ENCODE results near the gene ST3GAL4. TPM values are rescaled to one million over a fixed set of nuclear protein-coding genes. Genes with fewer than 3 reads are reported as not detected.

ST3GAL4 gene
- total RNA-seq, 1 experiment from 2014 or later, result 17.3 TPM

DNA sequence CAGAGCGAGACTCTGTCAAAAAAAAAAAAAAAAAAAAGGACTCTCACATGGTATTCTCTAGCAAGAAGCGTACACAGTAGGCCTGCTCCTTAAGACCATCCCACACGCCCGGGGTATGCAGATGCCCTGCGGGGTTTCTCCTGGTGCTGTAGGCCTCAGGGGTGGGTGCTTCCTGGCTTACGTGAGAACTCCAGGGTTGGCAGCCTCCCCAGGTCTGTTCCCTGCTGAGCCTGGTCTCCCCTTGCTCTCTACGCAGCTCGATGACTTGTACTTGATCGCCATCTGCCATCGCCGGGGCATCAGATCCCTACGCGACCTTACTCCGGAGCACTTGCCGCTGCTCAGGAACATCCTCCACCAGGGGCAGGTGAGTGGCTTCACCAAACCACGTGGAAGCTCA, 12.4 kb upstream of the ST3GAL4 start:
- ChIA-PET POLR2A (interaction anchor here (0.7 kb wide), 1 partner anchor 440 kb away, joined by 6 read pairs; the partner anchor contains the start of gene PUS3), CTCF (no interaction called here)
- Mint-ChIP-seq H3K27me3 (ENCODE audit: low read depth) (no peaks in the 10 kb centered on the region), H3K9me3 (no peaks in the 10 kb centered on the region), H3K4me3 (no peak overlapping the region), H3K36me3 (peaks cover 19% of the 10 kb centered on the region), H3K27ac (no peak overlapping the region), H3K4me1 (peaks cover 37% of the 10 kb centered on the region)
- DNase-seq (ENCODE audit: low spot score), result no peak
- TF ChIP-seq ESRRA (CRISPR knock-in tag; IDR thresholded peaks at IDR 0.05; ENCODE audit: borderline replicate concordance), result no peak
- TF ChIP-seq, protein P1, sequence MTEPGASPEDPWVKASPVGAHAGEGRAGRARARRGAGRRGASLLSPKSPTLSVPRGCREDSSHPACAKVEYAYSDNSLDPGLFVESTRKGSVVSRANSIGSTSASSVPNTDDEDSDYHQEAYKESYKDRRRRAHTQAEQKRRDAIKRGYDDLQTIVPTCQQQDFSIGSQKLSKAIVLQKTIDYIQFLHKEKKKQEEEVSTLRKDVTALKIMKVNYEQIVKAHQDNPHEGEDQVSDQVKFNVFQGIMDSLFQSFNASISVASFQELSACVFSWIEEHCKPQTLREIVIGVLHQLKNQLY (CRISPR knock-in tag; IDR thresholded peaks at IDR 0.05), result no peak
- TF ChIP-seq, protein P2, sequence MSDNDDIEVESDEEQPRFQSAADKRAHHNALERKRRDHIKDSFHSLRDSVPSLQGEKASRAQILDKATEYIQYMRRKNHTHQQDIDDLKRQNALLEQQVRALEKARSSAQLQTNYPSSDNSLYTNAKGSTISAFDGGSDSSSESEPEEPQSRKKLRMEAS (CRISPR knock-in tag; IDR thresholded peaks at IDR 0.05), result no peak
- TF ChIP-seq SP1 (CRISPR knock-in tag; conservative IDR thresholded peaks at IDR 0.05), result no peak
- no peak for TF ChIP-seq ZNF396 (CRISPR knock-in tag; IDR thresholded peaks at IDR 0.05; ENCODE audit: borderline replicate concordance)
- TF ChIP-seq, protein P3, sequence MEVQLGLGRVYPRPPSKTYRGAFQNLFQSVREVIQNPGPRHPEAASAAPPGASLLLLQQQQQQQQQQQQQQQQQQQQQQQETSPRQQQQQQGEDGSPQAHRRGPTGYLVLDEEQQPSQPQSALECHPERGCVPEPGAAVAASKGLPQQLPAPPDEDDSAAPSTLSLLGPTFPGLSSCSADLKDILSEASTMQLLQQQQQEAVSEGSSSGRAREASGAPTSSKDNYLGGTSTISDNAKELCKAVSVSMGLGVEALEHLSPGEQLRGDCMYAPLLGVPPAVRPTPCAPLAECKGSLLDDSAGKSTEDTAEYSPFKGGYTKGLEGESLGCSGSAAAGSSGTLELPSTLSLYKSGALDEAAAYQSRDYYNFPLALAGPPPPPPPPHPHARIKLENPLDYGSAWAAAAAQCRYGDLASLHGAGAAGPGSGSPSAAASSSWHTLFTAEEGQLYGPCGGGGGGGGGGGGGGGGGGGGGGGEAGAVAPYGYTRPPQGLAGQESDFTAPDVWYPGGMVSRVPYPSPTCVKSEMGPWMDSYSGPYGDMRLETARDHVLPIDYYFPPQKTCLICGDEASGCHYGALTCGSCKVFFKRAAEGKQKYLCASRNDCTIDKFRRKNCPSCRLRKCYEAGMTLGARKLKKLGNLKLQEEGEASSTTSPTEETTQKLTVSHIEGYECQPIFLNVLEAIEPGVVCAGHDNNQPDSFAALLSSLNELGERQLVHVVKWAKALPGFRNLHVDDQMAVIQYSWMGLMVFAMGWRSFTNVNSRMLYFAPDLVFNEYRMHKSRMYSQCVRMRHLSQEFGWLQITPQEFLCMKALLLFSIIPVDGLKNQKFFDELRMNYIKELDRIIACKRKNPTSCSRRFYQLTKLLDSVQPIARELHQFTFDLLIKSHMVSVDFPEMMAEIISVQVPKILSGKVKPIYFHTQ (CRISPR knock-in tag; IDR thresholded peaks at IDR 0.05), result no peak
- TF ChIP-seq RORB (CRISPR knock-in tag; IDR thresholded peaks at IDR 0.05), result no peak
- TF ChIP-seq, protein P4, sequence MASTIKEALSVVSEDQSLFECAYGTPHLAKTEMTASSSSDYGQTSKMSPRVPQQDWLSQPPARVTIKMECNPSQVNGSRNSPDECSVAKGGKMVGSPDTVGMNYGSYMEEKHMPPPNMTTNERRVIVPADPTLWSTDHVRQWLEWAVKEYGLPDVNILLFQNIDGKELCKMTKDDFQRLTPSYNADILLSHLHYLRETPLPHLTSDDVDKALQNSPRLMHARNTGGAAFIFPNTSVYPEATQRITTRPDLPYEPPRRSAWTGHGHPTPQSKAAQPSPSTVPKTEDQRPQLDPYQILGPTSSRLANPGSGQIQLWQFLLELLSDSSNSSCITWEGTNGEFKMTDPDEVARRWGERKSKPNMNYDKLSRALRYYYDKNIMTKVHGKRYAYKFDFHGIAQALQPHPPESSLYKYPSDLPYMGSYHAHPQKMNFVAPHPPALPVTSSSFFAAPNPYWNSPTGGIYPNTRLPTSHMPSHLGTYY (CRISPR knock-in tag; IDR thresholded peaks at IDR 0.05), result no peak
- TF ChIP-seq, protein P5, sequence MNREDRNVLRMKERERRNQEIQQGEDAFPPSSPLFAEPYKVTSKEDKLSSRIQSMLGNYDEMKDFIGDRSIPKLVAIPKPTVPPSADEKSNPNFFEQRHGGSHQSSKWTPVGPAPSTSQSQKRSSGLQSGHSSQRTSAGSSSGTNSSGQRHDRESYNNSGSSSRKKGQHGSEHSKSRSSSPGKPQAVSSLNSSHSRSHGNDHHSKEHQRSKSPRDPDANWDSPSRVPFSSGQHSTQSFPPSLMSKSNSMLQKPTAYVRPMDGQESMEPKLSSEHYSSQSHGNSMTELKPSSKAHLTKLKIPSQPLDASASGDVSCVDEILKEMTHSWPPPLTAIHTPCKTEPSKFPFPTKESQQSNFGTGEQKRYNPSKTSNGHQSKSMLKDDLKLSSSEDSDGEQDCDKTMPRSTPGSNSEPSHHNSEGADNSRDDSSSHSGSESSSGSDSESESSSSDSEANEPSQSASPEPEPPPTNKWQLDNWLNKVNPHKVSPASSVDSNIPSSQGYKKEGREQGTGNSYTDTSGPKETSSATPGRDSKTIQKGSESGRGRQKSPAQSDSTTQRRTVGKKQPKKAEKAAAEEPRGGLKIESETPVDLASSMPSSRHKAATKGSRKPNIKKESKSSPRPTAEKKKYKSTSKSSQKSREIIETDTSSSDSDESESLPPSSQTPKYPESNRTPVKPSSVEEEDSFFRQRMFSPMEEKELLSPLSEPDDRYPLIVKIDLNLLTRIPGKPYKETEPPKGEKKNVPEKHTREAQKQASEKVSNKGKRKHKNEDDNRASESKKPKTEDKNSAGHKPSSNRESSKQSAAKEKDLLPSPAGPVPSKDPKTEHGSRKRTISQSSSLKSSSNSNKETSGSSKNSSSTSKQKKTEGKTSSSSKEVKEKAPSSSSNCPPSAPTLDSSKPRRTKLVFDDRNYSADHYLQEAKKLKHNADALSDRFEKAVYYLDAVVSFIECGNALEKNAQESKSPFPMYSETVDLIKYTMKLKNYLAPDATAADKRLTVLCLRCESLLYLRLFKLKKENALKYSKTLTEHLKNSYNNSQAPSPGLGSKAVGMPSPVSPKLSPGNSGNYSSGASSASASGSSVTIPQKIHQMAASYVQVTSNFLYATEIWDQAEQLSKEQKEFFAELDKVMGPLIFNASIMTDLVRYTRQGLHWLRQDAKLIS (CRISPR knock-in tag; IDR thresholded peaks at IDR 0.05; ENCODE audit: borderline replicate concordance), result no peak
- no peak for TF ChIP-seq HMGA2 (CRISPR knock-in tag; IDR thresholded peaks at IDR 0.05)
- no peak for TF ChIP-seq EMX1 (CRISPR knock-in tag; IDR thresholded peaks at IDR 0.05)
- TF ChIP-seq, protein P6, sequence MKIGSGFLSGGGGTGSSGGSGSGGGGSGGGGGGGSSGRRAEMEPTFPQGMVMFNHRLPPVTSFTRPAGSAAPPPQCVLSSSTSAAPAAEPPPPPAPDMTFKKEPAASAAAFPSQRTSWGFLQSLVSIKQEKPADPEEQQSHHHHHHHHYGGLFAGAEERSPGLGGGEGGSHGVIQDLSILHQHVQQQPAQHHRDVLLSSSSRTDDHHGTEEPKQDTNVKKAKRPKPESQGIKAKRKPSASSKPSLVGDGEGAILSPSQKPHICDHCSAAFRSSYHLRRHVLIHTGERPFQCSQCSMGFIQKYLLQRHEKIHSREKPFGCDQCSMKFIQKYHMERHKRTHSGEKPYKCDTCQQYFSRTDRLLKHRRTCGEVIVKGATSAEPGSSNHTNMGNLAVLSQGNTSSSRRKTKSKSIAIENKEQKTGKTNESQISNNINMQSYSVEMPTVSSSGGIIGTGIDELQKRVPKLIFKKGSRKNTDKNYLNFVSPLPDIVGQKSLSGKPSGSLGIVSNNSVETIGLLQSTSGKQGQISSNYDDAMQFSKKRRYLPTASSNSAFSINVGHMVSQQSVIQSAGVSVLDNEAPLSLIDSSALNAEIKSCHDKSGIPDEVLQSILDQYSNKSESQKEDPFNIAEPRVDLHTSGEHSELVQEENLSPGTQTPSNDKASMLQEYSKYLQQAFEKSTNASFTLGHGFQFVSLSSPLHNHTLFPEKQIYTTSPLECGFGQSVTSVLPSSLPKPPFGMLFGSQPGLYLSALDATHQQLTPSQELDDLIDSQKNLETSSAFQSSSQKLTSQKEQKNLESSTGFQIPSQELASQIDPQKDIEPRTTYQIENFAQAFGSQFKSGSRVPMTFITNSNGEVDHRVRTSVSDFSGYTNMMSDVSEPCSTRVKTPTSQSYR (CRISPR knock-in tag; IDR thresholded peaks at IDR 0.05), result no peak
- TF ChIP-seq GTF2I (CRISPR knock-in tag; conservative IDR thresholded peaks at IDR 0.05), result no peak
- ATAC-seq, result no peak
